ENCODE results near the gene RASGRP4.
"Not testable (repeated sequence)": the region's sequence is repeated elsewhere in the genome, so short reads cannot be mapped to it uniquely, and the experiment has no call there.

The RASGRP4 gene, protein sequence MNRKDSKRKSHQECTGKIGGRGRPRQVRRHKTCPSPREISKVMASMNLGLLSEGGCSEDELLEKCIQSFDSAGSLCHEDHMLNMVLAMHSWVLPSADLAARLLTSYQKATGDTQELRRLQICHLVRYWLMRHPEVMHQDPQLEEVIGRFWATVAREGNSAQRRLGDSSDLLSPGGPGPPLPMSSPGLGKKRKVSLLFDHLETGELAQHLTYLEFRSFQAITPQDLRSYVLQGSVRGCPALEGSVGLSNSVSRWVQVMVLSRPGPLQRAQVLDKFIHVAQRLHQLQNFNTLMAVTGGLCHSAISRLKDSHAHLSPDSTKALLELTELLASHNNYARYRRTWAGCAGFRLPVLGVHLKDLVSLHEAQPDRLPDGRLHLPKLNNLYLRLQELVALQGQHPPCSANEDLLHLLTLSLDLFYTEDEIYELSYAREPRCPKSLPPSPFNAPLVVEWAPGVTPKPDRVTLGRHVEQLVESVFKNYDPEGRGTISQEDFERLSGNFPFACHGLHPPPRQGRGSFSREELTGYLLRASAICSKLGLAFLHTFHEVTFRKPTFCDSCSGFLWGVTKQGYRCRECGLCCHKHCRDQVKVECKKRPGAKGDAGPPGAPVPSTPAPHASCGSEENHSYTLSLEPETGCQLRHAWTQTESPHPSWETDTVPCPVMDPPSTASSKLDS

DNA sequence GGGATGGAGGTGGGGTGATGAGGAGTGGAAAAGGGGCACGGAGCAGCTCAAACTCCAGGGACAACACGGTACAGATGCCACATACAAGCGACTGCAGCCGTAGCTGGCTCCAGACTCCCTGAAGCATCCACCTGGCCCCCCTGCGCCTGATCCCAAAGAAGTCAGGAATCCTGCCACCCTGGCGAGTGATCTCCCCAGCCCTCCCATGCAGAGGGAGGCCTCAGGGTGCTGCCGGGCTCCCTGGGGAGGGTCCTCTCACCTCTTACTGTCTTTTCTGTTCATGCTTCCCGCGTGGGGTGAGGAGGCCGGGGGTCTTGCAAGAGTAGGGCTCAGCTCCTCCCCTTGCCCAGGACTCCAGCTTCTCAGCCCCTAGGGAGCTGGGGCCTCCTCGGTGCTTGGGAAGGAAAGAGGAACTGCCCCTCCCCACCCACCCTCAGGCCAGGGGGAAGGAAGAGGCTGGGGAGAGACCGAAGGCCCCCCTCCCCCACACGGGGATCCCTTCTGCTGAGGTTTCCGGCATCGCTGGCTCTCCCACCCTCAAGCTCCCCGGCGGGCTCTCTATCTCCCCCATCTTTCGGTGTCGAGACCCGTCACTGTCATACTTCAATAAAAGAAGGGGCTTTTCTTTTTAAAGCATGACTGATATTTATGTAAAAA lies at the start of gene RASGRP4:
Gene RASGRP4 (minus strand): TSS at position 410 of the 657 bp plus-strand sequence. CDS start 128 bp downstream, at position 282.
- no peak for DNase-seq (ENCODE audit: low spot score)

- DNase-seq (ENCODE audit: low spot score): no peak
Observed at GRCh38 chr19:38475176-38475575, 49.2 kb upstream of the RASGRP4 start.

- DNase-seq (ENCODE audit: low spot score): no peak
Observed at GRCh38 chr19:38473201-38473600, 47.2 kb upstream of the RASGRP4 start.

DNA sequence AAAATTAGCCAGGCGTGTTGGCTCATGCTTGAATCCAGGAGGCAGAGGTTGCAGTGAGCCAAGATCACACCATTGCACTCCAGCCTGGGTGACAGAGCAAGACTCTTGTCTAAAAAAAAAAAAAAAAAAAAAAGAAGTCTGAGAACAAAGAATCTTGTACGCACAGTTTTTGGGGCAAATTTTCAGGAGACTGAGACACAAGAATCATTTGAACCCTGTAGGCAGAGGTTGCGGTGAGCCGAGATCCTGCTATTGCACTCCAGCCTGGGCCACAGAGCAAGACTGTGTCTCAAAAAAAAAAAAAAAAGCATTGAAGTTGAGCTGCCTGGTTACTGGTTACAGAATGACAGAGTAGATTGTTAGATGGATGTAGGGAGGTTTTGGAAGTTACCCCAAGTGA lies 46.7 kb upstream of the RASGRP4 start:
- not testable (repeated sequence) for DNase-seq (ENCODE audit: low spot score)

DNA sequence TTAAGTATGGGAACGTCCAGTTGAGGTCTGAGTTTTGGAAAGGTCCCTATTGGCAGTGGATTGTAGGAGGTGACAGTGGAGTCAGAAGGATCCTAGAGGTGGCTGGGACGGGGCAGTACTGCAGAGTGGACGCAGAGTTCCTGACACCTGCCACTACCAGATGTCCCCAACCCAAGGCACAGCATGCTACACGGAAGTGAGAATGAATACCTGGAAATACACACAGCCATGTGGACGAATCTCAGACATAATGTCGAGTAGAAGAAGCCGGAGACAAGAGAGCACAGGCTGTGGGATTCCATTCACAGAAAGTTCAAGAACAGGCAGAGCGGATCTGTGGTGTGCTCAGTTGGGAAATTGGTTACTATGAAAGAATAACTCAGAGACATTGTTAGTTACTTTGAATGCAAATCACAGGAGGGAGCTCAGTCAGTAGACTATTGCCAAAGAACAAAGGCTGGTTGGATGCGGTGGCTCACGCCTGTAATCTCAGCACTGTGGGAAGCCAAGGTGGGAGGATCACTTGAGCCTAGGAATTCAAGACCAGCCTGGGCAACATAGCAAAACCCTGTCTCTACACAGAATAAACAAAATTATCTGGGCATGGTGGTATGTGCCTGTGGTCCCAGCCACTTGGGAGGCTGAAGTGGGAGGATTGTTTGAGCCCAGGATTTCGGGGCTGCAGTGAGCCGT lies 44.9 kb upstream of the RASGRP4 start:
- no peak for DNase-seq (ENCODE audit: low spot score)

GRCh38 chr19:38469151-38469550 lies 43.1 kb upstream of the RASGRP4 start:
- no peak for DNase-seq (ENCODE audit: low spot score)

- DNase-seq (ENCODE audit: low spot score): no peak
Observed at GRCh38 chr19:38467541-38468525, 41.8 kb upstream of the RASGRP4 start.

GRCh38 chr19:38466050-38466449 lies 40.0 kb upstream of the RASGRP4 start:
- no peak for DNase-seq (ENCODE audit: low spot score)

DNA sequence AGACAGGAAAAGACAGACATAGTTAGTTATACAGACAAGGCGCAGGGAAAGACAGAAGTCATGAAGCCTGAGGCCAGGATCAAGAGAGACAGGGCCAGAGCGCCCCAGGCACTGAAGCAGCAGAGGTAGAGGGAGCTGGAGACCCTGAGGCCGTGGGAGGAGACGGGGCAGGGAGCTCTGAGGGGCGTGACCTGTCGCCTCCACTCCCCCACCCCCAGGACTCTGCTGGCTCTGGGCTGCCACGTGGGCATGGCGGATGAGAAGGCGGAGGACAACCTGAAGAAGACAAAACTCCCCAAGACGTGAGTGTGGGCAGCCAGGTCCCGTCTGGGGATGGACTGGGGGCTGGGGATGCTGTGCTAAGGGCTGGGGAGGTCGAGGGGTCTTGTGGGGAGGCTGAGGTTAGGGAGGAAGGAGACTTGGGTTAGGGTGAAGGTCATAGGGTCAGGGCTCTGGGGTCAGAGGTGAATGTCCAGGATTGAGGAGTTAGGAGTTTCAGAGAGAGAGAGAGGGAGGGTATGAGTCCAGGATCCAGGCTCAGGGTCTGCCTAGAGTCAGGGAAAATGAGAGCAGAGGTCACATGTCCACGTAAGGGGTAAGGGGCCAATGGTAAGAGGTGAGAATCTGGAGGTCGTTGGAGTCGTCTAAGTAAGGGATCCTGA lies 38.5 kb upstream of the RASGRP4 start:
- DNase-seq (ENCODE audit: low spot score): no peak

GRCh38 chr19:38463365-38463764 lies 37.3 kb upstream of the RASGRP4 start:
- DNase-seq (ENCODE audit: low spot score): no peak

GRCh38 chr19:38458991-38459390 lies 33.0 kb upstream of the RASGRP4 start:
- no peak for DNase-seq (ENCODE audit: low spot score)

- no peak for DNase-seq (ENCODE audit: low spot score)
Observed at GRCh38 chr19:38457690-38458405, 31.8 kb upstream of the RASGRP4 start.

GRCh38 chr19:38457202-38457601 lies 31.2 kb upstream of the RASGRP4 start:
- DNase-seq (ENCODE audit: low spot score): no peak

- no peak for DNase-seq (ENCODE audit: low spot score)
Observed at GRCh38 chr19:38455031-38455430, 29.0 kb upstream of the RASGRP4 start.

GRCh38 chr19:38453596-38453995 lies 27.6 kb upstream of the RASGRP4 start:
- DNase-seq (ENCODE audit: low spot score): no peak

GRCh38 chr19:38452430-38453366 lies 26.7 kb upstream of the RASGRP4 start:
- DNase-seq (ENCODE audit: low spot score): no peak

GRCh38 chr19:38451629-38452028 lies 25.6 kb upstream of the RASGRP4 start:
- DNase-seq (ENCODE audit: low spot score): no peak

DNA sequence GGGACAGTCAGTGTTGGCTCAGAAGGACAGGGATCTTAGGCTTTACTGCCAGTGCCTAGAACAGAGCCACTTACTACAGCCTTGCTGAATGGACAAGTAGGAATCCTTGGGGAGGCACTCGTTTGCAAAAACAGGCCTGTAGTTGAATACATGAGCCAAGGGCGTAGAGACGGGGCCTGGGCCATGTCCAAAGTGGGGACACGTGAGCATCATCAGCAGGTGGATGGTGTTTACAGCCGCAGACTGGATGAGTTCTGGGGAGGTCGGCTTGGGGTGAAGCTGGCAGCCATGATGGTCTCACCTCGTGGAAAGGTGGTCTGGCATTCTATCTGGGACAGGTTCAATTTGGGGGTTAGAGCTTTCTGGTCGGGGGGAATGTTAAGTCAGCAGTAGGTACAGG lies 25.0 kb upstream of the RASGRP4 start:
- no peak for DNase-seq (ENCODE audit: low spot score)

DNA sequence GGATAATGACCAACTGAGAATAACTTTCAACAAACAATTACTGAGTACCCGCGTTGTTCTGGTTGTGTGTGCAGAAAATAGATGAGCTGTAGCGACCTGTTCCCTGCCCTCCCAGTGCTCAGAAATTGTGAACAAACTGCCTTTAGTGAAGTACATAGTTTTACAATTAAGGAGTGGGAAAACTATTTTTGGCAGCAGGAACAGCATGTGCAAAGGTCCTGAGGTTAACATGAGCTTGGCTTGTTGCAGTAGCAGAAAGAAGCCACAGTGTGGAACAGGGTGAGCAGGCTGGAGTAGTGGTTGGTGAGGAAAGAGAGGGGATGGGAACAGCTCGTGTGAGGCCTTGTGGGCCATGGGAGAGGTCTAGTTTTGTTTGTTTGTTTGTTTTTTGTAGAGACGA lies 23.5 kb upstream of the RASGRP4 start:
- DNase-seq (ENCODE audit: low spot score): no peak
